B cell (primary cell): ENCODE results near the gene PCBP2. TPM values are rescaled to one million over a fixed set of nuclear protein-coding genes. Genes with fewer than 3 reads are reported as not detected.

Source experiments
- ATAC-seq: fragments of 200-7000 bp; cut with Tn5 transposase; one replicate; pipeline ENCODE4 v1.10.0; 2021; ENCODE audit warnings: low read depth, mild to moderate bottlenecking, moderate number of reproducible peaks, moderate library complexity
- CTCF ChIA-PET: fragments of 350-600 bp; sonication (Branson Sonifier 250); formaldehyde crosslinking; loops from one replicate; lab custom pipeline; 2021; ENCODE audit warnings: antibody characterized with exemption, inconsistent platforms; lab: Charles Lee
- POLR2A ChIA-PET: fragments of 350-600 bp; sonication (Branson Sonifier 250); formaldehyde crosslinking; loops from one replicate; lab custom pipeline; 2021; ENCODE audit warnings: antibody characterized with exemption; lab: Charles Lee
- DNase-seq: peaks from one replicate; pipeline ENCODE4 v3.0.0; 2013
- H2AFZ ChIP-seq: 2 replicates; pipeline ENCODE4 v1.6.1; 2012; ENCODE audit warnings: mild to moderate bottlenecking, low read depth, low read length; ENCODE audit not compliant: insufficient read depth, poor library complexity, severe bottlenecking
- H3K27ac ChIP-seq, 2 donors: 1 replicate in 1 of 2; 2 replicates in 1 of 2; pipeline ENCODE4 v1.5.1; 2012 to 2013; ENCODE audit warnings: low read length in 2 of 2, mild to moderate bottlenecking in 2 of 2, moderate library complexity in 1 of 2
- H3K27me3 ChIP-seq, 4 experiments: fragments of 200-600 bp in 1 of 4; sonication (generic) in 1 of 4; replicated peaks in 1 of 4; 1 replicate in 2 of 4; 2 replicates in 2 of 4; pipeline versions ENCODE4 v1.6.1 to v1.7.0; 2013 to 2016; ENCODE audit warnings: low read length in 3 of 4, mild to moderate bottlenecking in 2 of 4, mixed read lengths in 1 of 4, moderate library complexity in 1 of 4; ENCODE audit not compliant: insufficient read depth in 4 of 4, control insufficient read depth in 3 of 4; ENCODE audit errors: control extremely low read depth in 1 of 4
- H3K36me3 ChIP-seq, 2 experiments: replicated peaks in 1 of 2; 1 replicate in 1 of 2; 2 replicates in 1 of 2; pipeline versions ENCODE4 v1.6.1 to v1.7.1; 2013; ENCODE audit warnings: low read length in 1 of 2; ENCODE audit not compliant: insufficient read depth in 2 of 2, control insufficient read depth in 1 of 2; ENCODE audit errors: control extremely low read depth in 1 of 2, extremely low read depth in 1 of 2
- H3K4me1 ChIP-seq, 2 donors: fragments of 200-600 bp in 1 of 2; sonication (generic) in 1 of 2; 1 replicate in 1 of 2; 2 replicates in 1 of 2; pipeline versions ENCODE4 v1.5.1 to v1.6.1; 2013 to 2017; ENCODE audit warnings: low read length in 2 of 2; ENCODE audit not compliant: control insufficient read depth in 2 of 2, insufficient read depth in 2 of 2
- H3K4me2 ChIP-seq: replicated peaks from 2 replicates; pipeline ENCODE3; 2012; ENCODE audit warnings: mild to moderate bottlenecking, low read depth, low read length; ENCODE audit not compliant: poor library complexity, severe bottlenecking
- H3K4me3 ChIP-seq, 5 experiments: fragments of 200-600 bp in 1 of 5; sonication (generic) in 1 of 5; 1 replicate in 3 of 5; 2 replicates in 2 of 5; pipeline versions ENCODE4 v1.5.1 to v1.7.0; 2011 to 2016; ENCODE audit warnings: low read length in 4 of 5, mild to moderate bottlenecking in 4 of 5, low read depth in 2 of 5, control low read depth in 1 of 5, moderate library complexity in 1 of 5; ENCODE audit not compliant: insufficient read depth in 1 of 5; ENCODE audit errors: control extremely low read depth in 1 of 5, extremely low read depth in 1 of 5
- H3K79me2 ChIP-seq: fragments of 200-600 bp; sonication (generic); one replicate; pipeline ENCODE4 v1.6.0; 2016; ENCODE audit warnings: low read length; ENCODE audit not compliant: control insufficient read depth, insufficient read depth
- H3K9ac ChIP-seq: fragments of 200-600 bp; sonication (generic); 2 replicates; pipeline ENCODE4 v1.6.1; 2017; ENCODE audit warnings: mild to moderate bottlenecking, low read length, moderate library complexity
- H3K9me3 ChIP-seq, 3 donors: one replicate each; pipeline versions ENCODE4 v1.6.1 to v1.7.1; 2013; ENCODE audit warnings: low read length in 2 of 3; ENCODE audit not compliant: control insufficient read depth in 2 of 3, insufficient read depth in 1 of 3; ENCODE audit errors: control extremely low read depth in 1 of 3
- H4K20me1 ChIP-seq: 2 replicates; pipeline ENCODE4 v1.6.0; 2012; ENCODE audit warnings: mild to moderate bottlenecking, low read length; ENCODE audit not compliant: insufficient read depth, control insufficient read depth, poor library complexity, severe bottlenecking
- H3K27ac Mint-ChIP-seq: one replicate; pipeline ENCODE4 v1.8.0; 2021; ENCODE audit warnings: mixed read lengths
- H3K27me3 Mint-ChIP-seq: one replicate; pipeline ENCODE4 v1.8.0; 2021; ENCODE audit warnings: mixed read lengths
- H3K4me1 Mint-ChIP-seq: one replicate; pipeline ENCODE4 v1.8.0; 2021; ENCODE audit warnings: mixed read lengths
- H3K4me3 Mint-ChIP-seq: one replicate; pipeline ENCODE4 v1.8.0; 2021; ENCODE audit warnings: mixed read lengths
- H3K9me3 Mint-ChIP-seq: one replicate; pipeline ENCODE4 v1.8.0; 2022; ENCODE audit warnings: mixed read lengths; ENCODE audit not compliant: insufficient read depth
- CTCF ChIP-seq: fragments of 200-600 bp; IDR thresholded peaks from one replicate; pipeline ENCODE4 v1.8.0; 2022; ENCODE audit warnings: antibody characterized with exemption, mild to moderate bottlenecking
- EZH2 ChIP-seq: IDR thresholded peaks from 2 replicates; pipeline ENCODE4 v1.6.1; 2012; ENCODE audit warnings: borderline replicate concordance, low read depth, mild to moderate bottlenecking, moderate library complexity, low read length; ENCODE audit not compliant: insufficient read depth, poor library complexity, severe bottlenecking
- whole genome bisulfite sequencing: methylation state at CpG from one replicate; pipeline ENCODE4 v1.1.5; 2013; ENCODE audit warnings: missing lambda C conversion rate; ENCODE audit not compliant: insufficient coverage; 5-methylcytosine and 5-hydroxymethylcytosine counted together
- intact Hi-C: fragments of 100-400 bp; cut with micrococcal nuclease; formaldehyde crosslinking; loops from one replicate; pipeline ENCODE4 v1.10.0; 2022
- polyA plus RNA-seq: library from polyadenylated mRNA; depleted of rRNA; stranded (reverse); fragments of >200 nt; gene quantifications from 2 replicates; pipeline ENCODE4 v1.2.3, GENCODE V29; 2012
- total RNA-seq, 2 donors: library from RNA; stranded (reverse); fragments of 120-200 nt in 1 of 2; gene quantifications; 1 replicate in 1 of 2; 2 replicates in 1 of 2; pipeline versions ENCODE4 v1.2.3 to v1.2.4, GENCODE V29; 2013 to 2022

Gene PCBP2
- total and polyA plus RNA-seq, 2 donors (not counting 1 experiment from before 2014, with no cell fraction given) = 492 to 944 TPM

DNA sequence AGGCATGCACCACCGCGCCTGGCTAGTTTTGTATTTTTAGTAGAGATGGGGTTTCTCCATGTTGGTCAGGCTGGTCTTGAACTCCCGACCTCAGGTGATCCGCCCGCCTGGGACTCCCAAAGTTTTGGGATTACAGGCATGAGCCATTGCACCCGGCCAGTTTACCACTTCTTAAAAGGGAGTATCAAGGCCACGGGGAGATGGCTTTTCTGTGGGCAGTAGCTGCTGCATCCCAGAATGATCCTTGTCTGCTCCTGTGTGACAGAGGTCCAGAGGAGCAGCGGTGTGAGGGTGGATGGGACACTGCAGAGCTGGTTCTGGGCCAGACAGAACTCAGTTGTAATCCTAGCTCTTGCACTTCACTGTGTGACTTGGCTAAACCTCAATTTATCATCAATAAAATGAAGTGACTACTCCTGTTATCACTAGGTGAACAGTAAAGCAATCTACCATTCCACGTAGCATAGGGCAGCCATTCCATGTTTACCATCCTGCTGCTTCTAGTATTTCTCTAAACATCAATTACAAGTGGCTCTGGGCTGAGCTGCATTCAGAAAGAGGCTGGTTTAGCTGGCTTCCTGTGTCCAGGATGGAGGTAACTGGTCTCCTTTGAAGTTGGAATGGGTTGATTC, 58.4 kb downstream of the PCBP2 start:
- intact Hi-C loops = no loop called here
- WGBS = 97% methylated on average over 6 of the region's 9 CpGs
- H3K79me2 ChIP-seq = no peaks in the 10 kb centered on the region
- no peak overlapping the region for H3K27ac Mint-ChIP-seq
- no peak overlapping the region for H2AFZ ChIP-seq
- H3K27me3 Mint-ChIP-seq = no peaks in the 10 kb centered on the region
- H3K9me3 ChIP-seq = no peaks in the 10 kb centered on the region
- ATAC-seq = no peak
- no peaks in the 10 kb centered on the region for H3K9me3 Mint-ChIP-seq
- no peak overlapping the region for H3K27ac ChIP-seq
- DNase-seq = no peak
- H3K4me2 ChIP-seq = no peak overlapping the region
- ChIA-PET CTCF (interaction anchor here (0.9 to 4.4 kb wide), 10 partner anchors 9 to 186 kb away, joined by 3 to 63 read pairs (median 26); partner anchors contain the start of genes AMHR2, ATP5MC2, MAP3K12 and TARBP2), POLR2A (interaction anchor here (0.9 kb wide), 1 partner anchor 9 kb away, joined by 3 read pairs; the partner anchor contains the start of gene TARBP2)
- H3K36me3 ChIP-seq = peaks cover 0 to 53% of the 10 kb centered on the region in 2 experiments
- no peak overlapping the region for H3K4me3 ChIP-seq
- H3K4me1 ChIP-seq = peaks cover 6 to 8% of the 10 kb centered on the region in 2 donors
- H4K20me1 ChIP-seq = no peaks in the 10 kb centered on the region
- H3K9ac ChIP-seq = no peak overlapping the region
- TF ChIP-seq CTCF (no peak), EZH2 (no peak)
- no peak overlapping the region for H3K4me3 Mint-ChIP-seq
- H3K27me3 ChIP-seq = no peaks in the 10 kb centered on the region
- peaks cover 10% of the 10 kb centered on the region for H3K4me1 Mint-ChIP-seq

DNA sequence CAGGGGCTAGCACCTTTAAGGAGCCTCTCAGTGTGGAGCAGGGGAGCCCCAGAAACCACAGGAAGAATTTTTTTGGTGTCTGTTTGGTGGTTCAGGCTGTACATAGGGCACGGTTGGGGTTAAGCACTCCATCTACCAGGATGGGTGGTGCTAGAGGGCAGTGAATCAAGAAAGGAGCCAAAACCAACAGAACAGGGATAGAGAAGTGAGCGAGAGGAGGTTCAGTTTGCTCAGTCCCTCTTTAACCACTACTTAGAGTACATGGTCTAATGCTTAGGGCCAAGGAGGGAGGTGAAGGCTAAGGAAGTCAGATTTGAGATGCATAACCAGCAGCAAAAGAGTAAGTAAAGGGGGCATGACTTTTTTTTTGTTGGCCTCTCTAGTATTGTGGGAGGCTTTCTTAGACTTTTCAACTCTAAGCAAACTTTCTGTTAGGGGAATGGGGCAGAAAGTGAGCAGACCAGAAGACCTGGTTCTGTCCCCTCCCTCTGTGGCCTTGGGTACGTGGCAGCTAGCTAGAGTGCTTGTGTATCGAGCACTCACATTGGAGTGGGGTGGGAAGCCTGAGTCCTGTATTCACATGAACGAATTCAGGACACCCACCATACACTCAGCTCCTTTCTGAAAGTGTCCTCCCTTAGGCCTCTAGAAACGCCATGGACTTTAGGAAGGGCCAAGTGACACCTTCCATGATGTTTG, 62.0 kb downstream of the PCBP2 start:
- ChIA-PET CTCF (interaction anchor here (0.6 to 1.8 kb wide), 5 partner anchors 12 to 162 kb away, joined by 3 to 8 read pairs (median 3); partner anchors contain the start of genes ATP5MC2 and TARBP2), POLR2A (no interaction called here)
- no peak for DNase-seq
- H3K27me3 Mint-ChIP-seq = no peaks in the 10 kb centered on the region
- H3K79me2 ChIP-seq = no peaks in the 10 kb centered on the region
- peaks cover 3% of the 10 kb centered on the region for H3K4me1 Mint-ChIP-seq
- no peak overlapping the region for H3K4me2 ChIP-seq
- intact Hi-C loops = no loop called here
- no peaks in the 10 kb centered on the region for H3K9me3 ChIP-seq
- no CpG with 5 or more reads among the region's 6 CpGs for WGBS
- H2AFZ ChIP-seq = no peak overlapping the region
- H3K9me3 Mint-ChIP-seq = no peaks in the 10 kb centered on the region
- H3K36me3 ChIP-seq = peaks cover 0 to 69% of the 10 kb centered on the region in 2 experiments
- no peak overlapping the region for H3K9ac ChIP-seq
- no peak overlapping the region for H3K4me3 ChIP-seq
- no peaks in the 10 kb centered on the region for H3K27me3 ChIP-seq
- TF ChIP-seq EZH2 = no peak
- no peak for TF ChIP-seq CTCF
- no peak overlapping the region for H3K4me3 Mint-ChIP-seq
- H3K27ac Mint-ChIP-seq = no peak overlapping the region
- H4K20me1 ChIP-seq = no peaks in the 10 kb centered on the region
- ATAC-seq = no peak
- H3K4me1 ChIP-seq = peaks cover 1 to 2% of the 10 kb centered on the region in 2 donors
- H3K27ac ChIP-seq = no peak overlapping the region
